Progenitor cell of endocrine pancreas (in vitro differentiated cells): ENCODE measurements around the gene PPDPF. TPM values are rescaled to one million over a fixed set of nuclear protein-coding genes. Genes with fewer than 3 reads are reported as not detected.

Experiments
- DNase-seq: peaks from one replicate; pipeline ENCODE4 v3.0.0; 2021; ENCODE audit warnings: low spot score; ENCODE audit not compliant: unreplicated experiment
- H3K27ac Mint-ChIP-seq: 2 replicates; pipeline ENCODE4 v1.8.0; 2021; ENCODE audit warnings: mild to moderate bottlenecking, moderate library complexity, mixed read lengths
- H3K27me3 Mint-ChIP-seq: 2 replicates; pipeline ENCODE4 v1.8.0; 2021; ENCODE audit warnings: mixed read lengths
- H3K36me3 Mint-ChIP-seq: 2 replicates; pipeline ENCODE4 v1.8.0; 2022; ENCODE audit warnings: mixed read lengths; ENCODE audit not compliant: insufficient read depth
- H3K4me1 Mint-ChIP-seq: 2 replicates; pipeline ENCODE4 v1.8.0; 2021; ENCODE audit warnings: low read depth, mixed read lengths
- H3K4me3 Mint-ChIP-seq: 2 replicates; pipeline ENCODE4 v1.8.0; 2021; ENCODE audit warnings: low read depth, mild to moderate bottlenecking, moderate library complexity, mixed read lengths
- H3K9me3 Mint-ChIP-seq: 2 replicates; pipeline ENCODE4 v1.8.0; 2021; ENCODE audit warnings: low read depth, mixed read lengths
- total RNA-seq: library from RNA; stranded (reverse); gene quantifications from 2 replicates; pipeline ENCODE4 v1.2.1, GENCODE V29; 2021
- TF ChIP-seq, protein P1 (sequence below): fragments of 200-600 bp; sonication (generic); IDR thresholded peaks from one replicate; pipeline ENCODE4 v1.5.0; 2021; ENCODE audit warnings: antibody characterized with exemption, mild to moderate bottlenecking; ENCODE audit not compliant: unreplicated experiment

Gene PPDPF
- total RNA-seq, 1 donor from 2014 or later, result 374 TPM

DNA sequence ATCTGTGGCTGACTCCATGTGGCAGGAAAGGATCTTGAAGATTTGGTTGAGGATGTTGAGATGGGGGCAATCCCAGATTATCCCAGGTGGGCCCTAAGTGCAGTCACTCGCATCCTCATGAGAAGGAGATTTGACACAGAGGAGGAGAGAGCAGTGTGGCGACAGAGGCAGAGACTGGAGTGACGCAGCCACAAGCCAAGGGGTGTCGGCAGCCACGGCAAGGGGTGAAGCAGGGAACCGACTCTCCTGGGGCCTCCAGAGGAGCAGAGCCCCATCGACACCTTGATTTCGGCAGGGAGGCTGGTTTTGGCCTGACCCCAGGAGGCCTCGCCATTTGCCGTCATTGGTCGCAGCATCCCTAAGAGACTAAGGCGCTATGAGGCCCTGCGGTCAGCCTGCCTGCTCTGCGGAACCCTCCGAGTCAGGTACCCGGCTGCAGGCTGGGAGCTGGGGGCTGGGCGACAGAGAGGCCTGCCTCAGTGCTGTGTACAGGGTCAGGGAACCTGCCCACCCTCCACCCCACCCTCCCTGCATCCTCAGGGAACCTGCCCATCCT, 34.2 kb upstream of the PPDPF start:
- Mint-ChIP-seq H3K27me3 (peaks cover 41% of the 10 kb centered on the region), H3K4me3 (no peak overlapping the region)

DNA sequence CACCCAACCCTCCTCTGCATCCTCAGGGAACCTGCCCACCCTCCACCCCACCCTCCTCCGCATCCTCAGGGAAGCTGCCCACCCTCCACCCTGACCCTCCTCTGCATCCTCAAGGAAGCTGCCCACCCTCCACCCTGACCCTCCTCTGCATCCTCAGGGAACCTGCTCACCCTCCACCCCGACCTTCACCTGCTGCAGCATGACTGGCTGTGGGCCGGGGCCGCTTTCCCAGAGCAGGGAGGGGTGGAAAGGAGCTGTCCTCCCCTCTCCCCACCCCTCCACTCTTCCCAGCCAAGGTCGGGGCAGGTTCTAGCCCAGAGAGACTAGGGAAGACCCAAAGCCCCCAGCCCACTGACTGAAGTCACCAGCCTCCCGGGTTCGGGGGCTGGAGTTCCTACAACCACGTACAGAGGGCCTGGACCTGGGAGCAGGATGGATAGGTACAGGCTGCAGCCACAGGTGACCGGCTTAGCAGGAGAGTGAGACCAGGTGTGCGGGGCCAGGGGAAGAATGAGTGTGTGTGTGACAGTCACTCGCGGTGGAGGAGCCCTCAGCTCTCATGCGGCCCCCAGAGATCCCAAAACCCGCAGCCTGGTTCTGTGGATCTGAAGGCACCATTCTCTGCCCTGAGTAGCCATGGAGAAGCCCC, 33.3 kb upstream of the PPDPF start:
- DNase-seq, result no peak
- Mint-ChIP-seq H3K36me3 (no peaks in the 10 kb centered on the region), H3K4me1 (no peaks in the 10 kb centered on the region), H3K9me3 (peaks cover under 1% of the 10 kb centered on the region), H3K27ac (no peak overlapping the region), H3K4me3 (no peak overlapping the region), H3K27me3 (peaks cover 38% of the 10 kb centered on the region)
- TF ChIP-seq, protein P1, sequence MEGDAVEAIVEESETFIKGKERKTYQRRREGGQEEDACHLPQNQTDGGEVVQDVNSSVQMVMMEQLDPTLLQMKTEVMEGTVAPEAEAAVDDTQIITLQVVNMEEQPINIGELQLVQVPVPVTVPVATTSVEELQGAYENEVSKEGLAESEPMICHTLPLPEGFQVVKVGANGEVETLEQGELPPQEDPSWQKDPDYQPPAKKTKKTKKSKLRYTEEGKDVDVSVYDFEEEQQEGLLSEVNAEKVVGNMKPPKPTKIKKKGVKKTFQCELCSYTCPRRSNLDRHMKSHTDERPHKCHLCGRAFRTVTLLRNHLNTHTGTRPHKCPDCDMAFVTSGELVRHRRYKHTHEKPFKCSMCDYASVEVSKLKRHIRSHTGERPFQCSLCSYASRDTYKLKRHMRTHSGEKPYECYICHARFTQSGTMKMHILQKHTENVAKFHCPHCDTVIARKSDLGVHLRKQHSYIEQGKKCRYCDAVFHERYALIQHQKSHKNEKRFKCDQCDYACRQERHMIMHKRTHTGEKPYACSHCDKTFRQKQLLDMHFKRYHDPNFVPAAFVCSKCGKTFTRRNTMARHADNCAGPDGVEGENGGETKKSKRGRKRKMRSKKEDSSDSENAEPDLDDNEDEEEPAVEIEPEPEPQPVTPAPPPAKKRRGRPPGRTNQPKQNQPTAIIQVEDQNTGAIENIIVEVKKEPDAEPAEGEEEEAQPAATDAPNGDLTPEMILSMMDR, result no peak

More for the DNA sequence above, 34.2 kb upstream of the PPDPF start:
- DNase-seq, result no peak
- TF ChIP-seq, protein P1, result no peak
- H3K36me3 Mint-ChIP-seq, result no peaks in the 10 kb centered on the region
- no peak overlapping the region for H3K27ac Mint-ChIP-seq
- H3K4me1 Mint-ChIP-seq, result no peaks in the 10 kb centered on the region
- H3K9me3 Mint-ChIP-seq, result no peaks in the 10 kb centered on the region

DNA sequence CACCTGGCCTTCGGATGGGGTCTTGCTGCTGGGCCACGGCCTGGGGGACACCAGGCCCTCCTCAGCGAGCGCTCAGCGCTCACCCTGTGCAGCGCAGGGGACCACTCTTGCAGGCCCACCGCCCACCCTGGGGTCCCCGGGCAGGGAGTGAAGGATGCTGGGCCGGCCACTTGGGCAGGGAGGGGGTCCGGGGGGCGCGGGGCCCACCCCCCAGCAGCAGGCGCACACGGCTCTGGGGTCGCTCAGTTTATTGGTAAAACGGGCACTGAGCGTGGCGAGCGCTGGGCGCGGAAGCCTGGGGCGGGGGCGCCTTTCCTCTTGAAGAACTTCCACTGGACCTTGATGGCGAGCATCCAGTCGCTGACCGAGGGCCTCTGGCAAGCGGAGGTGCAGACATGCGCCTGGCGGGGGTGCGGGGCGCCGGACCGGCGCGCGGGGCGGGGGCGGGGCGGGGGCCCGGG, 32.8 kb upstream of the PPDPF start:
- H3K27me3 Mint-ChIP-seq, result peaks cover 33% of the 10 kb centered on the region
- H3K27ac Mint-ChIP-seq, result no peak overlapping the region
- H3K4me3 Mint-ChIP-seq, result no peak overlapping the region
- H3K36me3 Mint-ChIP-seq, result no peaks in the 10 kb centered on the region
- no peak for DNase-seq
- TF ChIP-seq, protein P1, result no peak
- peaks cover 4% of the 10 kb centered on the region for H3K9me3 Mint-ChIP-seq
- H3K4me1 Mint-ChIP-seq, result no peaks in the 10 kb centered on the region

DNA sequence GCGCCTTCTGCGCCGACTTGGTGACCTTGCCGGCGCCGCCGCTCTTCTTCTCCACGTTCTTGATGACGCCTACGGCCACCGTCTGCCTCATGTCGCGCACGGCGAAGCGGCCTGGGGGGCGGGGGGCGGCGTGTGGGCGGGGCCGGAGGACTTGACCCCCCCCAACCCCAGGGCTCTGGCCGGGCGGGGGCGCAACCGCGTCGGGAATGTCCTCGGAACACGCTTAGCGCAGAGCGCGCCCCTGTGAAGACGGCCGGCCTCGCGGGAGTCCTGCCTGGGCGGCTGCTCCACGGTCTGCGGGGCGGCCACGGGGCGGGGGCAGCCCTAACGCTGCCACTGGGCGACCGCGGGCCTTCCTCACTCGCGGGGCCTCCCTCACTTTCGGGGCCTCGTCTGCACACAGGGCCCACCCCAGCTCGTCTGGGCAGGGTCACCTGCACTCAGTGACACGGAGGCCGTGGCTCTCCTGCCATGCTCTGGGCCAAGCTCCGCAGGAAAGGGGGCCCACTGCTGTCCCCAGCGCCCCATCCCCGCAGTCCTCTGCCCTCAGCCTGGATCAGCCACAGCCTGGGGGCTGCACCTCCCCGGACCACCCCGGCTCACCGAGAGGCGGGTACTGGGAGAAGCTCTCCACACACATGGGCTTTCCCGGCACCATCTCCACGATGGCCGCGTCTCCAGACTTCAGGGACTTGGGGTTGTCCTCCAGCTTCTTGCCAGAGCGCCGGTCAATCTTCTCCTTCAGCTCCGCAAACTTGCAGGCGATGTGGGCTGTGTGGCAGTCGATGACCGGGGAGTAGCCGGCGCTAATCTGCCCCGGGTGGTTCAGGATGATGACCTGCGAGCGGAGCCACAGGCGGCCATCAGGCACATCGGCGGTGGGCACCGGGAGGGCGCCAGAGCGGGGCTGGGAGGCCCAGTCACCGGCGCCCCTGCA, 32.0 kb upstream of the PPDPF start:
- Mint-ChIP-seq H3K4me1 (no peaks in the 10 kb centered on the region), H3K4me3 (no peak overlapping the region), H3K36me3 (no peaks in the 10 kb centered on the region), H3K27me3 (peaks cover 30% of the 10 kb centered on the region), H3K9me3 (peaks cover 4% of the 10 kb centered on the region), H3K27ac (no peak overlapping the region)
- no peak for DNase-seq
- TF ChIP-seq, protein P1, result no peak

DNA sequence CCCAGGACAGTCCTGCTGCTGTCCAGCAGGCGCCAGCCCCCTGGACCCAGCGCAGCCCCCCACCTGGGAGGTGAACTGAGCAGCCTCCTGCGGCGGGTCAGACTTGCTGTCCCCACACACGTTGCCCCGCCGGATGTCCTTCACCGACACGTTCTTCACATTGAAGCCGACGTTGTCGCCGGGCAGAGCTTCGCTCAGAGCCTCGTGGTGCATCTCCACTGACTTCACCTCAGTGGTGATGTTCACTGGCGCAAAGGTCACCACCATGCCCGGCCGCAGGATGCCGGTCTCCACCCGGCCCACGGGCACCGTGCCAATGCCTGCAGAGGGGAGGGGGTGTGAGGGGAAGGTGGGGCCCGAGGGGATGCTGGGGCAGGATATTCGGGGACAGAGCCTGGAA, 30.1 kb upstream of the PPDPF start:
- TF ChIP-seq, protein P1, result no peak
- Mint-ChIP-seq H3K27me3 (peaks cover 26% of the 10 kb centered on the region), H3K4me1 (no peaks in the 10 kb centered on the region), H3K4me3 (no peak overlapping the region), H3K36me3 (no peaks in the 10 kb centered on the region), H3K27ac (no peak overlapping the region), H3K9me3 (peaks cover 4% of the 10 kb centered on the region)
- no peak for DNase-seq
